Hepatocyte (in vitro differentiated cells): ENCODE data around the gene MVB12A. TPM values are rescaled to one million over a fixed set of nuclear protein-coding genes. Genes with fewer than 3 reads are reported as not detected.

Source experiments
- DNase-seq: peaks from one replicate; pipeline ENCODE4 v3.0.0-alpha.2; 2016; ENCODE audit warnings: low spot score
- H2AFZ ChIP-seq: fragments of 200-600 bp; sonication (generic); 2 replicates; pipeline ENCODE4 v1.6.0; 2016; ENCODE audit warnings: antibody characterized with exemption, mild to moderate bottlenecking
- H3K27ac ChIP-seq: fragments of 200-600 bp; sonication (generic); 2 replicates; pipeline ENCODE4 v1.5.1; 2016; ENCODE audit warnings: mild to moderate bottlenecking
- H3K27me3 ChIP-seq: fragments of 200-600 bp; sonication (generic); 2 replicates; pipeline ENCODE4 v1.6.1; 2016
- H3K36me3 ChIP-seq: fragments of 200-600 bp; sonication (generic); replicated peaks from 2 replicates; pipeline ENCODE4 v1.5.1; 2016; ENCODE audit warnings: low read depth; ENCODE audit not compliant: insufficient read depth
- H3K4me1 ChIP-seq: fragments of 200-600 bp; sonication (generic); 2 replicates; pipeline ENCODE4 v1.5.1; 2016; ENCODE audit warnings: mild to moderate bottlenecking, moderate library complexity; ENCODE audit not compliant: insufficient read depth
- H3K4me2 ChIP-seq: fragments of 200-600 bp; sonication (generic); 2 replicates; pipeline ENCODE4 v1.6.0; 2016
- H3K4me3 ChIP-seq: fragments of 200-600 bp; sonication (generic); 2 replicates; pipeline ENCODE4 v1.5.1; 2016; ENCODE audit warnings: mild to moderate bottlenecking
- H3K79me2 ChIP-seq: fragments of 200-600 bp; sonication (generic); 2 replicates; pipeline ENCODE4 v1.6.0; 2017; ENCODE audit warnings: mild to moderate bottlenecking
- H3K9me2 ChIP-seq: fragments of 200-600 bp; sonication (generic); replicated peaks from 2 replicates; pipeline ENCODE4 v1.6.0; 2017; ENCODE audit warnings: mild to moderate bottlenecking; ENCODE audit not compliant: insufficient read depth
- H3K9me3 ChIP-seq: fragments of 200-600 bp; sonication (generic); 2 replicates; pipeline ENCODE4 v1.5.1; 2016; ENCODE audit warnings: low read depth, mild to moderate bottlenecking
- H4K20me1 ChIP-seq: fragments of 200-600 bp; sonication (generic); 2 replicates; pipeline ENCODE4 v1.6.0; 2016; ENCODE audit warnings: mild to moderate bottlenecking; ENCODE audit not compliant: insufficient read depth, poor library complexity, severe bottlenecking
- CTCF ChIP-seq: fragments of 200-600 bp; sonication (generic); IDR thresholded peaks from 2 replicates; pipeline ENCODE4 v1.5.1; 2016; ENCODE audit warnings: antibody characterized with exemption, mild to moderate bottlenecking; ENCODE audit not compliant: poor library complexity
- EZH2 ChIP-seq: fragments of 200-600 bp; sonication (generic); IDR thresholded peaks from 2 replicates; pipeline ENCODE4 v1.6.1; 2016; ENCODE audit warnings: antibody characterized with exemption, mild to moderate bottlenecking, borderline replicate concordance
- EZH2phosphoT487 ChIP-seq: fragments of 200-600 bp; sonication (generic); IDR thresholded peaks from one replicate; pipeline ENCODE4 v1.6.1; 2018; ENCODE audit warnings: antibody characterized with exemption, mild to moderate bottlenecking, low read depth, moderate library complexity; ENCODE audit not compliant: unreplicated experiment, severe bottlenecking
- WGBS: methylation state at CpG from one replicate; pipeline ENCODE4 v1.1.6; 2016; ENCODE audit warnings: low lambda C conversion rate; ENCODE audit errors: missing lambda C conversion rate; 5-methylcytosine and 5-hydroxymethylcytosine counted together
- polyA plus RNA-seq: library from polyadenylated mRNA; unstranded; fragments of >200 nt; fragmentation: Nextera tagmentation; extraction: Ambion mirVana; gene quantifications from 2 replicates; pipeline ENCODE4 v1.2.1, GENCODE V29; 2016
- total RNA-seq: library from RNA; depleted of rRNA; stranded (reverse); fragments of >200 nt; gene quantifications from 2 replicates; pipeline ENCODE4 v1.2.3, GENCODE V29; 2014

Gene MVB12A
- total and polyA plus RNA-seq, 2 experiments from 2014 or later = 36.1 to 65.2 TPM

DNA sequence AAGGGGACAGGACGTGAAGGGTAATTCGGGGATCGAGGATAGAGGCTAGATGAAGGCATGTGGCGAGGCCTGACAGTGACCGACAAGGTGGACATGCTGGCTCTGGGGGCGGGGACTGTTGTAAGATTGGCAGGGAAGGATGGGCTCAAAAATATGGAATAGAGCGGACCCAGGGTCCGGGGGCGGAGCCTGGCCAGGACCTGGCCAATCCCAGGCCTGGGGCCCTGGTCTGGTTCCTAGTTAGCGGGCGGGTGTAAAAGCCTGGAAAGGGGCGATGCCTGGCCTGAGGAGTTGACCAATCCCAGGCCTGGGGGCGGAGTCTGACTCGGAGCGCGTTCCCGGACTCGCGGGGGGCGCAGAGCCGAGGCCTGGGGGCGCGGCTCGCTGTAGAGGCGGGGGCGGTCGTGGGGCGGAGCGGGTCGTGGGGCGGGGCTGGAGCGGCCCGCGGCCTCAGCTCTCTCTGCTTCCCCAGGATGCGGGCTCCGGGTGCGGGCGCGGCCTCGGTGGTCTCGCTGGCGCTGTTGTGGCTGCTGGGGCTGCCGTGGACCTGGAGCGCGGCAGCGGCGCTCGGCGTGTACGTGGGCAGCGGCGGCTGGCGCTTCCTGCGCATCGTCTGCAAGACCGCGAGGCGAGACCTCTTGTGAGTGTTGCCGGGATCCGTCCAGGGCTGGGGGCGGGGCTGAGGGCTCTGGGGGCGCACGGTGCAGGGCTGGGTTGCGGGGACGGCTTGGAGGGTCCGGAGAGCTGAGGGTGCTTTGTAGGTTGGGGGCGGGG lies 50.4 kb downstream of the MVB12A start, which contains the start of gene SLC27A1:
Gene SLC27A1 (plus strand): TSS at position 457 of the 774 bp plus-strand sequence. CDS start 17 bp downstream, at position 474.
- peak within 1 kb of the TSS; percentile 84 for H3K27ac ChIP-seq
- peaks cover 12% of the 10 kb centered on the region for H3K79me2 ChIP-seq
- H3K9me3 ChIP-seq = no peaks in the 10 kb centered on the region
- TF ChIP-seq EZH2phosphoT487 (no peak), EZH2 (no peak), CTCF (no peak)
- H3K4me1 ChIP-seq = peaks cover 15% of the 10 kb centered on the region
- no peaks in the 10 kb centered on the region for H3K36me3 ChIP-seq
- peak within 1 kb of the TSS; percentile 60 for H3K4me3 ChIP-seq
- no peaks in the 10 kb centered on the region for H3K27me3 ChIP-seq
- no peaks in the 10 kb centered on the region for H4K20me1 ChIP-seq
- peak; percentile 100 for DNase-seq
- H2AFZ ChIP-seq = peak within 1 kb of the TSS; percentile 81
- 2% methylated on average over 29 of the region's 67 CpGs for WGBS
- H3K9me2 ChIP-seq = no peaks in the 10 kb centered on the region
- peak within 1 kb of the TSS; percentile 94 for H3K4me2 ChIP-seq

- Histone ChIP-seq H2AFZ (no peak overlapping the region), H3K9me2 (no peaks in the 10 kb centered on the region), H3K27ac (no peak overlapping the region), H4K20me1 (no peaks in the 10 kb centered on the region), H3K4me3 (peak overlapping the region; percentile 60), H3K36me3 (no peaks in the 10 kb centered on the region), H3K27me3 (no peaks in the 10 kb centered on the region), H3K4me1 (peaks cover 15% of the 10 kb centered on the region), H3K9me3 (no peaks in the 10 kb centered on the region), H3K4me2 (peak overlapping the region; percentile 93), H3K79me2 (peaks cover 12% of the 10 kb centered on the region)
- DNase-seq = no peak
- 60% methylated on average over 12 of the region's 12 CpGs for WGBS
- TF ChIP-seq EZH2 = no peak
- no peak for TF ChIP-seq CTCF
- TF ChIP-seq EZH2phosphoT487 = no peak
Observed at GRCh38 chr19:17471410-17472125, 51.7 kb downstream of the MVB12A start.

GRCh38 chr19:17473041-17473440 lies 53.2 kb downstream of the MVB12A start:
- Histone ChIP-seq H3K9me2 (no peaks in the 10 kb centered on the region), H3K9me3 (no peaks in the 10 kb centered on the region), H3K27ac (no peak overlapping the region), H3K36me3 (no peaks in the 10 kb centered on the region), H3K27me3 (no peaks in the 10 kb centered on the region), H3K79me2 (peaks cover 12% of the 10 kb centered on the region), H3K4me3 (no peak overlapping the region), H4K20me1 (no peaks in the 10 kb centered on the region), H2AFZ (no peak overlapping the region), H3K4me1 (peaks cover 15% of the 10 kb centered on the region), H3K4me2 (no peak overlapping the region)
- WGBS = 91% methylated on average over 9 of the region's 9 CpGs
- TF ChIP-seq CTCF (no peak), EZH2 (no peak), EZH2phosphoT487 (no peak)
- DNase-seq = no peak

Other genes with a start within 250 kb of the MVB12A start
- 22.4 and 26.9 TPM in 2 replicates for gene USE1, start 204.7 kb upstream of the MVB12A start, total RNA-seq
- gene USE1, start 204.7 kb upstream of the MVB12A start, polyA plus RNA-seq = 42.6 and 46.7 TPM in 2 replicates
- gene OCEL1, start 193.8 kb upstream of the MVB12A start, total RNA-seq = 9.5 and 15.3 TPM in 2 replicates
- 44.7 and 47.7 TPM in 2 replicates for gene OCEL1, start 193.8 kb upstream of the MVB12A start, polyA plus RNA-seq
- gene NR2F6, start 174.1 kb upstream of the MVB12A start, total RNA-seq = 116 and 133 TPM in 2 replicates
- gene NR2F6, start 174.1 kb upstream of the MVB12A start, polyA plus RNA-seq = 157 and 169 TPM in 2 replicates
- 3.0 TPM in 1 of 2 replicates, not detected in the other for gene USHBP1, start 155.3 kb upstream of the MVB12A start, total RNA-seq
- 0.98 and 1.2 TPM in 2 replicates for gene USHBP1, start 155.3 kb upstream of the MVB12A start, polyA plus RNA-seq
- gene BABAM1, start 152.6 kb upstream of the MVB12A start, total RNA-seq = 63.8 and 71.4 TPM in 2 replicates
- gene BABAM1, start 152.6 kb upstream of the MVB12A start, polyA plus RNA-seq = 94.1 and 97.9 TPM in 2 replicates
- gene ANKLE1, start 138.1 kb upstream of the MVB12A start, total RNA-seq = 0.28 and 0.90 TPM in 2 replicates
- gene ANKLE1, start 138.1 kb upstream of the MVB12A start, polyA plus RNA-seq = 0.29 and 0.58 TPM in 2 replicates
- 12.9 and 15.9 TPM in 2 replicates for gene ABHD8, start 116.6 kb upstream of the MVB12A start, total RNA-seq
- gene ABHD8, start 116.6 kb upstream of the MVB12A start, polyA plus RNA-seq = 17.6 and 19.3 TPM in 2 replicates
- 47.7 and 61.1 TPM in 2 replicates for gene MRPL34, start 114.2 kb upstream of the MVB12A start, total RNA-seq
- 113 and 131 TPM in 2 replicates for gene MRPL34, start 114.2 kb upstream of the MVB12A start, polyA plus RNA-seq
- 29.4 and 43.1 TPM in 2 replicates for gene DDA1, start 110.5 kb upstream of the MVB12A start, total RNA-seq
- 59.4 and 60.0 TPM in 2 replicates for gene DDA1, start 110.5 kb upstream of the MVB12A start, polyA plus RNA-seq
- gene ANO8, start 85.2 kb upstream of the MVB12A start, total RNA-seq = 4.6 and 7.3 TPM in 2 replicates
- 1.1 and 1.9 TPM in 2 replicates for gene ANO8, start 85.2 kb upstream of the MVB12A start, polyA plus RNA-seq
- gene GTPBP3, start 82.5 kb upstream of the MVB12A start, total RNA-seq = 18.1 and 20.9 TPM in 2 replicates
- gene GTPBP3, start 82.5 kb upstream of the MVB12A start, polyA plus RNA-seq = 13.2 and 18.1 TPM in 2 replicates
- 1.4 and 1.8 TPM in 2 replicates for gene PLVAP, start 42.7 kb upstream of the MVB12A start, total RNA-seq
- 2.5 and 5.3 TPM in 2 replicates for gene PLVAP, start 42.7 kb upstream of the MVB12A start, polyA plus RNA-seq
- not detected in 2 replicates for gene CCDC194, start 25.9 kb upstream of the MVB12A start, total RNA-seq
- 0.80 TPM in 1 of 2 replicates, not detected in the other for gene CCDC194, start 25.9 kb upstream of the MVB12A start, polyA plus RNA-seq
- gene BST2, start 14.4 kb upstream of the MVB12A start, total RNA-seq = 43.2 and 50.1 TPM in 2 replicates
- gene BST2, start 14.4 kb upstream of the MVB12A start, polyA plus RNA-seq = 129 and 195 TPM in 2 replicates
- gene TMEM221, start 28.6 kb downstream of the MVB12A start, total RNA-seq = 1.0 and 1.2 TPM in 2 replicates
- gene TMEM221, start 28.6 kb downstream of the MVB12A start, polyA plus RNA-seq = 2.0 and 2.5 TPM in 2 replicates
- gene NXNL1, start 40.9 kb downstream of the MVB12A start, total RNA-seq = not detected in 2 replicates
- 0.17 TPM in 1 of 2 replicates, not detected in the other for gene NXNL1, start 40.9 kb downstream of the MVB12A start, polyA plus RNA-seq
- gene SLC27A1, start 50.5 kb downstream of the MVB12A start, total RNA-seq = 6.2 and 8.7 TPM in 2 replicates
- 8.6 and 10.9 TPM in 2 replicates for gene SLC27A1, start 50.5 kb downstream of the MVB12A start, polyA plus RNA-seq
- 89.9 and 94.4 TPM in 2 replicates for gene PGLS, start 91.6 kb downstream of the MVB12A start, total RNA-seq
- gene PGLS, start 91.6 kb downstream of the MVB12A start, polyA plus RNA-seq = 98.7 and 122 TPM in 2 replicates
- 55.4 and 61.3 TPM in 2 replicates for gene COLGALT1, start 135.6 kb downstream of the MVB12A start, total RNA-seq
- 54.9 and 58.9 TPM in 2 replicates for gene COLGALT1, start 135.6 kb downstream of the MVB12A start, polyA plus RNA-seq